DMS 273 treated with DMSO at 0.1 percent for 48 hours (cell line): ENCODE data around the gene UQCC3.
"Not testable (repeated sequence)": the region's sequence is repeated elsewhere in the genome, so short reads cannot be mapped to it uniquely, and the experiment has no call there.

ENCODE experiments used
- DNase-seq: peaks from one replicate; lab custom pipeline; 2025; lab: John Stamatoyannopoulos, UW

Gene UQCC3

GRCh38 chr11:62665599-62666258 is 5.7 kb upstream of the UQCC3 start:
- no peak for DNase-seq

- DNase-seq: no peak
These were observed 5.1 kb upstream of the UQCC3 start for GRCh38 chr11:62666259-62666926.

- no peak for DNase-seq
These were observed 4.0 kb upstream of the UQCC3 start for GRCh38 chr11:62667460-62667859.

GRCh38 chr11:62669420-62670161 is 1.9 kb upstream of the UQCC3 start:
- peak; percentile 66 for DNase-seq

- no peak for DNase-seq
These were observed 251 bp upstream of the UQCC3 start for GRCh38 chr11:62671236-62671607.

GRCh38 chr11:62673196-62673525 is 1.7 kb downstream of the UQCC3 start:
- DNase-seq: no peak

- DNase-seq: not testable (repeated sequence)
These were observed 3.9 kb downstream of the UQCC3 start for GRCh38 chr11:62675415-62675814.

- no peak for DNase-seq
These were observed 5.2 kb downstream of the UQCC3 start for GRCh38 chr11:62676698-62677097.

GRCh38 chr11:62677156-62677555 is 5.7 kb downstream of the UQCC3 start:
- peak; percentile 5 for DNase-seq

GRCh38 chr11:62677714-62678113 is 6.2 kb downstream of the UQCC3 start:
- no peak for DNase-seq

- DNase-seq: no peak
These were observed 6.9 kb downstream of the UQCC3 start for GRCh38 chr11:62678433-62678769.

- peak; percentile 49 for DNase-seq
These were observed 7.6 kb downstream of the UQCC3 start, which contains the start of gene UBXN1 for GRCh38 chr11:62678770-62679696. Gene UBXN1 (minus strand): TSS chr11:62679073. CDS start chr11:62678923, 150 bp downstream.

- DNase-seq: peak; percentile 47
These were observed 9.4 kb downstream of the UQCC3 start for GRCh38 chr11:62680825-62681240.

- DNase-seq: no peak
These were observed 11.0 kb downstream of the UQCC3 start for GRCh38 chr11:62682518-62682917.

- no peak for DNase-seq
These were observed 16.3 kb downstream of the UQCC3 start for GRCh38 chr11:62687508-62688396.

GRCh38 chr11:62688491-62688890 is 17.0 kb downstream of the UQCC3 start:
- no peak for DNase-seq

GRCh38 chr11:62689421-62690183 is 18.1 kb downstream of the UQCC3 start, which contains the start of gene LRRN4CL:
Gene LRRN4CL (minus strand): TSS chr11:62689530. CDS start chr11:62688508, 1,022 bp downstream.
- DNase-seq: no peak

GRCh38 chr11:62693624-62694023 is 22.2 kb downstream of the UQCC3 start:
- DNase-seq: not testable (repeated sequence)

GRCh38 chr11:62694455-62695167 is 23.1 kb downstream of the UQCC3 start:
- peak; percentile 37 for DNase-seq

GRCh38 chr11:62702246-62702645 is 30.8 kb downstream of the UQCC3 start:
- no peak for DNase-seq
